ENCODE data around the gene EPG5.
"Not testable (repeated sequence)": the region's sequence is repeated elsewhere in the genome, so short reads cannot be mapped to it uniquely, and the experiment has no call there.

EPG5 gene

GRCh38 chr18:45967007-45967706 is at the start of gene EPG5:
Gene EPG5, minus strand, starts transcription at chr18:45967329. Its CDS starts 90 bp downstream, at chr18:45967239.
- DNase-seq (ENCODE audit: low read depth in 3 of 3, low spot score in 1 of 3): peak; percentile 74 to 83 (median 78)

- DNase-seq (ENCODE audit: low read depth in 3 of 3, low spot score in 1 of 3): no peak
These were observed 46.5 kb upstream of the EPG5 start for GRCh38 chr18:46013484-46014189.

GRCh38 chr18:46010676-46011075 is 43.5 kb upstream of the EPG5 start:
- no peak for DNase-seq (ENCODE audit: low read depth in 3 of 3, low spot score in 1 of 3)

- DNase-seq (ENCODE audit: low read depth in 3 of 3, low spot score in 1 of 3): no peak
These were observed 42.9 kb upstream of the EPG5 start for GRCh38 chr18:46010050-46010449.

- no peak for DNase-seq (ENCODE audit: low read depth in 3 of 3, low spot score in 1 of 3)
These were observed 42.2 kb upstream of the EPG5 start for GRCh38 chr18:46009125-46009840.

GRCh38 chr18:46008531-46008930 is 41.4 kb upstream of the EPG5 start:
- no peak for DNase-seq (ENCODE audit: low read depth in 3 of 3, low spot score in 1 of 3)

GRCh38 chr18:46007165-46007564 is 40.0 kb upstream of the EPG5 start:
- no peak for DNase-seq (ENCODE audit: low read depth in 3 of 3, low spot score in 1 of 3)

GRCh38 chr18:46002934-46003333 is 35.8 kb upstream of the EPG5 start:
- DNase-seq (ENCODE audit: low read depth in 3 of 3, low spot score in 1 of 3): no peak

- DNase-seq (ENCODE audit: low read depth in 3 of 3, low spot score in 1 of 3): no peak
These were observed 34.8 kb upstream of the EPG5 start for GRCh38 chr18:46001892-46002291.

GRCh38 chr18:46001074-46001473 is 33.9 kb upstream of the EPG5 start:
- DNase-seq (ENCODE audit: low read depth in 3 of 3, low spot score in 1 of 3): no peak

- no peak for DNase-seq (ENCODE audit: low read depth in 3 of 3, low spot score in 1 of 3)
These were observed 32.4 kb upstream of the EPG5 start for GRCh38 chr18:45999536-45999935.

- no peak for DNase-seq (ENCODE audit: low read depth in 3 of 3, low spot score in 1 of 3)
These were observed 31.1 kb upstream of the EPG5 start for GRCh38 chr18:45998244-45998643.

GRCh38 chr18:45997700-45998151 is 30.6 kb upstream of the EPG5 start:
- peak in 1 of 3 donors; percentile 7 for DNase-seq (ENCODE audit: low read depth in 3 of 3, low spot score in 1 of 3)

GRCh38 chr18:45995461-45995860 is 28.3 kb upstream of the EPG5 start:
- no peak for DNase-seq (ENCODE audit: low read depth in 3 of 3, low spot score in 1 of 3)

- no peak for DNase-seq (ENCODE audit: low read depth in 3 of 3, low spot score in 1 of 3)
These were observed 26.3 kb upstream of the EPG5 start for GRCh38 chr18:45993438-45993837.

- not testable (repeated sequence) for DNase-seq (ENCODE audit: low read depth in 3 of 3, low spot score in 1 of 3)
These were observed 25.4 kb upstream of the EPG5 start for GRCh38 chr18:45992527-45992926.

GRCh38 chr18:45991788-45992187 is 24.7 kb upstream of the EPG5 start:
- no peak for DNase-seq (ENCODE audit: low read depth in 3 of 3, low spot score in 1 of 3)

- no peak for DNase-seq (ENCODE audit: low read depth in 3 of 3, low spot score in 1 of 3)
These were observed 17.6 kb upstream of the EPG5 start for GRCh38 chr18:45984546-45985235.

GRCh38 chr18:45981821-45982220 is 14.7 kb upstream of the EPG5 start:
- DNase-seq (ENCODE audit: low read depth in 3 of 3, low spot score in 1 of 3): no peak

GRCh38 chr18:45980229-45980628 is 13.1 kb upstream of the EPG5 start:
- no peak for DNase-seq (ENCODE audit: low read depth in 3 of 3, low spot score in 1 of 3)

GRCh38 chr18:45978084-45978483 is 11.0 kb upstream of the EPG5 start:
- no peak for DNase-seq (ENCODE audit: low read depth in 3 of 3, low spot score in 1 of 3)

All from stimulated activated CD4-positive, alpha-beta T cell treated with anti-CD3 and anti-CD28 coated beads, TNF-alpha, amount 100 ng/mL, for 1 hour (primary cell).